ENCODE measurements around the gene SOX9. TPM values are rescaled to one million over a fixed set of nuclear protein-coding genes. Genes with fewer than 3 reads are reported as not detected.

The SOX9 gene
- total and polyA plus RNA-seq, 4 donors: 0.42 to 1.7 (median 0.99) TPM

DNA sequence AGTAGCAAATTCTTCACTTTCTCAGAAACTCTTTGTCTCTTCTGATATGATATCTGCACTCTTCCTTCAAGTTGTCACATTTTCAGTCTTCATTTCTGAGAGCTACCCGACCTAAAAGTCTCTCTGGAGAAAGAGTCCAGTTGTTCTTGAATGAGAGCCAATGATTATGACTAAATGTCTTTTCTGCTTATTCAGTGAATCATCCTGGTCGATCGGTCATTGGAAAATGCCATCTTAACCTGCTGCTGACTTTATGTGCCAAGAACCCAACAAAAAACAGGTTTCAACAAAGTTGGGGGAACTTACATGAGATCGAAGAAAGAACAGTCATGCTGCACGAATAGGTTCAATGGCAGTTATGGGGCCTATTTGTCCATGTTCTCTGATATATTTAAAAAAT is 15.9 kb downstream of the SOX9 start (continued):
- TF ChIP-seq GABPA (IDR thresholded peaks at IDR 0.05 in 1 of 2, conservative IDR thresholded peaks at IDR 0.05 in 1 of 2) (no peak), FOXA2 (IDR thresholded peaks at IDR 0.05) (no peak), YY1 (IDR thresholded peaks at IDR 0.05) (no peak), HNF4G (IDR thresholded peaks at IDR 0.05) (no peak)

DNA sequence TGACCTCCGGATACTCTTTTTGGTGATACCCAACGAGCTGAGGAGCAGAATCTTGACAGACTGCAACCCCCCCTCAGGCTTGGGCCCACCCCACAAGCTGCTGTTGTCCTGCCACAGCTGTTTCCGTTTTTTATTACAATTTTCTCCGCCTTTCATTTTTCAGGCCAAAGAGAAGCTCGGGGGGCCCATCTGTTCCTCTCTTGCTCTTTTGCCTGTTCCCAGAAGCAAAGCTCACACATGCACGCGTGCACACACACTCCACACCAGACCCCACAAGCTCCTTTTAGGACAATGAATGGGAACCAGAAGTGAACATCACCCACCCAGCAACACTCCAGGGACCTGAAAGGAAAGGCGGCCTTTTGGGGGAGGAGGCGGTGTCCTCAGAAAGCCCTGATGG is 16.3 kb downstream of the SOX9 start:
- no peaks in the 10 kb centered on the region for H3K4me1 ChIP-seq (ENCODE audit: control insufficient read depth in 4 of 4, insufficient read depth in 4 of 4, low read length in 3 of 4)
- no peak for DNase-seq (ENCODE audit: low spot score)
- no peaks in the 10 kb centered on the region for H3K9me3 ChIP-seq (ENCODE audit: control insufficient read depth in 4 of 4, low read length in 3 of 4)
- WGBS: 88% methylated on average over 9 of the region's 9 CpGs
- no peak overlapping the region for H3K9ac ChIP-seq (ENCODE audit: low read depth in 1 of 2, low read length in 2 of 2)
- peaks cover 0 to 8% (median 0%) of the 10 kb centered on the region in 4 donors for H3K27me3 ChIP-seq (ENCODE audit: control insufficient read depth in 4 of 4, insufficient read depth in 4 of 4, low read length in 3 of 4)
- no peak overlapping the region for H3K4me3 ChIP-seq (ENCODE audit: low read depth in 1 of 3, low read length in 3 of 3)
- TF ChIP-seq EGR1 (IDR thresholded peaks at IDR 0.05; ENCODE audit: low read depth in 2 of 2) (no peak), RAD21 (IDR thresholded peaks at IDR 0.05) (no peak), FOXA1 (IDR thresholded peaks at IDR 0.05) (no peak)
- TF ChIP-seq, protein P1, sequence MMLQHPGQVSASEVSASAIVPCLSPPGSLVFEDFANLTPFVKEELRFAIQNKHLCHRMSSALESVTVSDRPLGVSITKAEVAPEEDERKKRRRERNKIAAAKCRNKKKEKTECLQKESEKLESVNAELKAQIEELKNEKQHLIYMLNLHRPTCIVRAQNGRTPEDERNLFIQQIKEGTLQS (IDR thresholded peaks at IDR 0.05): no peak
- TF ChIP-seq, protein P2, sequence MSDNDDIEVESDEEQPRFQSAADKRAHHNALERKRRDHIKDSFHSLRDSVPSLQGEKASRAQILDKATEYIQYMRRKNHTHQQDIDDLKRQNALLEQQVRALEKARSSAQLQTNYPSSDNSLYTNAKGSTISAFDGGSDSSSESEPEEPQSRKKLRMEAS (IDR thresholded peaks at IDR 0.05): no peak
- no peaks in the 10 kb centered on the region for H3K36me3 ChIP-seq (ENCODE audit: control insufficient read depth in 4 of 4, insufficient read depth in 3 of 4, low read depth in 1 of 4, low read length in 3 of 4)
- H3K27ac ChIP-seq (ENCODE audit: low read depth in 1 of 2, low read length in 2 of 2): no peak overlapping the region

DNA sequence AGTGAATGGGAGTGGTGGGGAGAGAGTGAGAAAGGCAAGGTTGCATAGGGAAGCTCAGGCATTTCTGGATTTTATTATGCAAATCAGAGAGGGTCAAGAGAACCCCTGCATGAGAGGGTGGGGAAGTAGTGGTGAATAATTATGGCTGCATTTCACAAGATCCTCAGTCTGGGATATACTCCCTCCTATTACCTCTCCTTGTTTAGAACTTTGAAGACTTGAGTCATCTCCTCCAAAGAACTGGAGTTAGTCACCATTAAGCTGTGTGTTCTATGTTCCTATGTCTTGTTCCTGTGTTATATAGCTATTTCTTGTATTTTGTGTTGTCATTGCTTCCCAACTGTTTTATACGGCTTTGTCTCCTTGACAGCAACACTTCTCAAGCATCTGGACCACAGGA is 18.4 kb downstream of the SOX9 start:
- TF ChIP-seq, protein P1 (IDR thresholded peaks at IDR 0.05): no peak
- TF ChIP-seq HNF4G (IDR thresholded peaks at IDR 0.05) (no peak), JUND (IDR thresholded peaks at IDR 0.05) (no peak), RAD21 (IDR thresholded peaks at IDR 0.05) (no peak), GABPA (IDR thresholded peaks at IDR 0.05 in 1 of 2, conservative IDR thresholded peaks at IDR 0.05 in 1 of 2) (no peak), HNF4A (conservative IDR thresholded peaks at IDR 0.05) (no peak), FOXA1 (IDR thresholded peaks at IDR 0.05) (no peak), RXRA (IDR thresholded peaks at IDR 0.05) (no peak), YY1 (IDR thresholded peaks at IDR 0.05) (no peak), SP1 (IDR thresholded peaks at IDR 0.05) (no peak), NR2F2 (IDR thresholded peaks at IDR 0.05) (no peak), EGR1 (IDR thresholded peaks at IDR 0.05; ENCODE audit: low read depth in 2 of 2) (no peak), FOXA2 (IDR thresholded peaks at IDR 0.05) (no peak)
- TF ChIP-seq, protein P3, sequence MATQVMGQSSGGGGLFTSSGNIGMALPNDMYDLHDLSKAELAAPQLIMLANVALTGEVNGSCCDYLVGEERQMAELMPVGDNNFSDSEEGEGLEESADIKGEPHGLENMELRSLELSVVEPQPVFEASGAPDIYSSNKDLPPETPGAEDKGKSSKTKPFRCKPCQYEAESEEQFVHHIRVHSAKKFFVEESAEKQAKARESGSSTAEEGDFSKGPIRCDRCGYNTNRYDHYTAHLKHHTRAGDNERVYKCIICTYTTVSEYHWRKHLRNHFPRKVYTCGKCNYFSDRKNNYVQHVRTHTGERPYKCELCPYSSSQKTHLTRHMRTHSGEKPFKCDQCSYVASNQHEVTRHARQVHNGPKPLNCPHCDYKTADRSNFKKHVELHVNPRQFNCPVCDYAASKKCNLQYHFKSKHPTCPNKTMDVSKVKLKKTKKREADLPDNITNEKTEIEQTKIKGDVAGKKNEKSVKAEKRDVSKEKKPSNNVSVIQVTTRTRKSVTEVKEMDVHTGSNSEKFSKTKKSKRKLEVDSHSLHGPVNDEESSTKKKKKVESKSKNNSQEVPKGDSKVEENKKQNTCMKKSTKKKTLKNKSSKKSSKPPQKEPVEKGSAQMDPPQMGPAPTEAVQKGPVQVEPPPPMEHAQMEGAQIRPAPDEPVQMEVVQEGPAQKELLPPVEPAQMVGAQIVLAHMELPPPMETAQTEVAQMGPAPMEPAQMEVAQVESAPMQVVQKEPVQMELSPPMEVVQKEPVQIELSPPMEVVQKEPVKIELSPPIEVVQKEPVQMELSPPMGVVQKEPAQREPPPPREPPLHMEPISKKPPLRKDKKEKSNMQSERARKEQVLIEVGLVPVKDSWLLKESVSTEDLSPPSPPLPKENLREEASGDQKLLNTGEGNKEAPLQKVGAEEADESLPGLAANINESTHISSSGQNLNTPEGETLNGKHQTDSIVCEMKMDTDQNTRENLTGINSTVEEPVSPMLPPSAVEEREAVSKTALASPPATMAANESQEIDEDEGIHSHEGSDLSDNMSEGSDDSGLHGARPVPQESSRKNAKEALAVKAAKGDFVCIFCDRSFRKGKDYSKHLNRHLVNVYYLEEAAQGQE (IDR thresholded peaks at IDR 0.05): no peak
- TF ChIP-seq, protein P4, sequence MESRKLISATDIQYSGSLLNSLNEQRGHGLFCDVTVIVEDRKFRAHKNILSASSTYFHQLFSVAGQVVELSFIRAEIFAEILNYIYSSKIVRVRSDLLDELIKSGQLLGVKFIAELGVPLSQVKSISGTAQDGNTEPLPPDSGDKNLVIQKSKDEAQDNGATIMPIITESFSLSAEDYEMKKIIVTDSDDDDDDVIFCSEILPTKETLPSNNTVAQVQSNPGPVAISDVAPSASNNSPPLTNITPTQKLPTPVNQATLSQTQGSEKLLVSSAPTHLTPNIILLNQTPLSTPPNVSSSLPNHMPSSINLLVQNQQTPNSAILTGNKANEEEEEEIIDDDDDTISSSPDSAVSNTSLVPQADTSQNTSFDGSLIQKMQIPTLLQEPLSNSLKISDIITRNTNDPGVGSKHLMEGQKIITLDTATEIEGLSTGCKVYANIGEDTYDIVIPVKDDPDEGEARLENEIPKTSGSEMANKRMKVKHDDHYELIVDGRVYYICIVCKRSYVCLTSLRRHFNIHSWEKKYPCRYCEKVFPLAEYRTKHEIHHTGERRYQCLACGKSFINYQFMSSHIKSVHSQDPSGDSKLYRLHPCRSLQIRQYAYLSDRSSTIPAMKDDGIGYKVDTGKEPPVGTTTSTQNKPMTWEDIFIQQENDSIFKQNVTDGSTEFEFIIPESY (IDR thresholded peaks at IDR 0.05): no peak
- Histone ChIP-seq H3K4me1 (ENCODE audit: control insufficient read depth in 4 of 4, insufficient read depth in 4 of 4, low read length in 3 of 4) (no peaks in the 10 kb centered on the region), H3K9ac (ENCODE audit: low read depth in 1 of 2, low read length in 2 of 2) (no peak overlapping the region), H3K36me3 (ENCODE audit: control insufficient read depth in 4 of 4, insufficient read depth in 3 of 4, low read depth in 1 of 4, low read length in 3 of 4) (no peaks in the 10 kb centered on the region), H3K4me3 (ENCODE audit: low read depth in 1 of 3, low read length in 3 of 3) (no peak overlapping the region), H3K27me3 (ENCODE audit: control insufficient read depth in 4 of 4, insufficient read depth in 4 of 4, low read length in 3 of 4) (peaks cover 0 to 2% (median 0%) of the 10 kb centered on the region in 4 donors), H3K27ac (ENCODE audit: low read depth in 1 of 2, low read length in 2 of 2) (no peak overlapping the region), H3K9me3 (ENCODE audit: control insufficient read depth in 4 of 4, low read length in 3 of 4) (no peaks in the 10 kb centered on the region)
- WGBS: 91% methylated on average over 1 of the region's 1 CpG
- no peak for DNase-seq (ENCODE audit: low spot score)
